Testis (tissue), 3 donors: ENCODE data around the gene ARHGAP9. TPM values are rescaled to one million over a fixed set of nuclear protein-coding genes. Genes with fewer than 3 reads are reported as not detected.
"Not testable (repeated sequence)": the region's sequence is repeated elsewhere in the genome, so short reads cannot be mapped to it uniquely, and the experiment has no call there.

Experiments used
- DNase-seq: peaks from one replicate; pipeline ENCODE4 v3.0.0-alpha.2; 2019
- H3K27ac ChIP-seq, 2 donors: fragments of 200-600 bp; sonication (generic); one replicate each; pipeline ENCODE4 v1.5.1; 2019
- H3K27me3 ChIP-seq: fragments of 200-600 bp; sonication (generic); one replicate; pipeline ENCODE4 v1.5.1; 2019
- H3K36me3 ChIP-seq: fragments of 200-600 bp; sonication (generic); one replicate; pipeline ENCODE4 v1.5.1; 2017; ENCODE audit warnings: low read depth; ENCODE audit errors: missing control alignments
- H3K4me1 ChIP-seq: fragments of 200-600 bp; sonication (generic); one replicate; pipeline ENCODE4 v1.5.1; 2019
- H3K4me3 ChIP-seq, 2 donors: fragments of 200-600 bp; sonication (generic); one replicate each; pipeline ENCODE4 v1.5.1; 2017 to 2019
- H3K9me3 ChIP-seq: fragments of 200-600 bp; sonication (generic); one replicate; pipeline ENCODE4 v1.5.1; 2017
- POLR2A ChIP-seq: fragments of 450-650 bp; IDR thresholded peaks from one replicate; pipeline ENCODE4 v1.6.1; 2017; ENCODE audit warnings: antibody characterized with exemption, mild to moderate bottlenecking, moderate library complexity
- WGBS, 2 donors: methylation state at CpG; one replicate each; pipeline ENCODE4 v1.1.5; 2018; 5-methylcytosine and 5-hydroxymethylcytosine counted together
- intact Hi-C: fragments of 100-400 bp; cut with DNase I; formaldehyde crosslinking; loops from one replicate; pipeline ENCODE4 v1.15.1; 2023; ENCODE audit warnings: low total_unique reads
- polyA plus RNA-seq: library from polyadenylated mRNA; stranded (reverse); fragments of 350-450 nt; fragmentation: Illumina TruSeq; extraction: RNeasy Lipid Tissue Mini Kit (QIAGEN cat#74804); gene quantifications from one replicate; pipeline ENCODE4 v1.2.3, GENCODE V29; 2014; ENCODE audit warnings: low read depth, low replicate concordance; ENCODE audit not compliant: insufficient read depth
- total RNA-seq, 2 donors: library from RNA; depleted of rRNA; stranded (reverse); fragments of >200 nt; gene quantifications; one replicate each; pipeline ENCODE4 v1.2.3, GENCODE V29; 2016
- TF ChIP-seq, protein P1 (sequence below), 3 experiments: fragments of 450-650 bp in 2 of 3; fragments of 200-600 bp in 1 of 3; sonication (generic) in 1 of 3; IDR thresholded peaks; one replicate each; pipeline ENCODE4 v1.5.1; 2016 to 2019; ENCODE audit warnings: antibody characterized with exemption in 3 of 3, mild to moderate bottlenecking in 2 of 3, moderate library complexity in 1 of 3

ARHGAP9 gene
- total and polyA plus RNA-seq, 3 donors from 2014 or later: 24.8 to 111 (median 29.2) TPM

- H3K27ac ChIP-seq: no peak overlapping the region
- no peak for DNase-seq
- no peaks in the 10 kb centered on the region for H3K27me3 ChIP-seq
- no peak overlapping the region for H3K4me3 ChIP-seq
- intact Hi-C loops: no loop called here
- H3K9me3 ChIP-seq: no peaks in the 10 kb centered on the region
- H3K4me1 ChIP-seq: peaks cover 24% of the 10 kb centered on the region
- H3K36me3 ChIP-seq: no peaks in the 10 kb centered on the region
- WGBS, 2 donors: 87 to 91% methylated on average over 11 of the region's 11 CpGs
- TF ChIP-seq POLR2A: no peak
- TF ChIP-seq, protein P1, sequence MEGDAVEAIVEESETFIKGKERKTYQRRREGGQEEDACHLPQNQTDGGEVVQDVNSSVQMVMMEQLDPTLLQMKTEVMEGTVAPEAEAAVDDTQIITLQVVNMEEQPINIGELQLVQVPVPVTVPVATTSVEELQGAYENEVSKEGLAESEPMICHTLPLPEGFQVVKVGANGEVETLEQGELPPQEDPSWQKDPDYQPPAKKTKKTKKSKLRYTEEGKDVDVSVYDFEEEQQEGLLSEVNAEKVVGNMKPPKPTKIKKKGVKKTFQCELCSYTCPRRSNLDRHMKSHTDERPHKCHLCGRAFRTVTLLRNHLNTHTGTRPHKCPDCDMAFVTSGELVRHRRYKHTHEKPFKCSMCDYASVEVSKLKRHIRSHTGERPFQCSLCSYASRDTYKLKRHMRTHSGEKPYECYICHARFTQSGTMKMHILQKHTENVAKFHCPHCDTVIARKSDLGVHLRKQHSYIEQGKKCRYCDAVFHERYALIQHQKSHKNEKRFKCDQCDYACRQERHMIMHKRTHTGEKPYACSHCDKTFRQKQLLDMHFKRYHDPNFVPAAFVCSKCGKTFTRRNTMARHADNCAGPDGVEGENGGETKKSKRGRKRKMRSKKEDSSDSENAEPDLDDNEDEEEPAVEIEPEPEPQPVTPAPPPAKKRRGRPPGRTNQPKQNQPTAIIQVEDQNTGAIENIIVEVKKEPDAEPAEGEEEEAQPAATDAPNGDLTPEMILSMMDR (IDR thresholded peaks at IDR 0.05): no peak
Observed at GRCh38 chr12:57516617-57517153, 37.0 kb upstream of the ARHGAP9 start.

DNA sequence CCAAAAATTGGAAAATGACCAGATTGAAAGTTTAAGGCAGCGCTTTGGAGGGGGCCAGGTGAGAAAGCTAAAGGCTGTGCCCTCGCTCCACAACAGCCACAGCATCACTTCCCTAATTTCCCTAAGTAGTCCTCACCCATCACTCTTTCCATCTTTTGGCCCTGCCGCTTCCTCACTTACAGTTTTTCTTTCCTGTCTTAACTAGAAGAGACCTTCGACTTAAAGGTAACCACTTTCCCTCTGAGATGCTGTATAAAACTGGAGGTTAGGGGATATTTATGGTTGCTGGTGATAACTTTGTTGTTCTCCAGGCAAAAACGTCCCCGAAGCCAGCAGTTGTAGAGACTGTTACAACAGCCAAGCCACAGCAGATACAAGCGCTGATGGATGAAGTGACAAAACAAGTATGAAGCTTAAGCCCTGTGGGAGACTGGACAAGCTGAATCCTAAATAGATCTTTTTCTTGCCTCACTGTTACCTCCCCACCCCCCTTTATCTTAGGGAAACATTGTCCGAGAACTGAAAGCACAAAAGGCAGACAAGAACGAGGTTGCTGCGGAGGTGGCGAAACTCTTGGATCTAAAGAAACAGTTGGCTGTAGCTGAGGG, 36.4 kb upstream of the ARHGAP9 start:
- WGBS, 2 donors: 82 to 83% methylated on average over 11 of the region's 11 CpGs
- H3K27ac ChIP-seq: no peak overlapping the region
- TF ChIP-seq, protein P1 (IDR thresholded peaks at IDR 0.05): no peak
- no peak for TF ChIP-seq POLR2A
- no peaks in the 10 kb centered on the region for H3K27me3 ChIP-seq
- intact Hi-C loops: no loop called here
- H3K9me3 ChIP-seq: no peaks in the 10 kb centered on the region
- no peak for DNase-seq
- no peak overlapping the region for H3K4me3 ChIP-seq
- no peaks in the 10 kb centered on the region for H3K36me3 ChIP-seq
- peaks cover 17% of the 10 kb centered on the region for H3K4me1 ChIP-seq

- intact Hi-C loops: no loop called here
- no peak for DNase-seq
- Histone ChIP-seq H3K4me1 (peaks cover 17% of the 10 kb centered on the region), H3K4me3 (no peak overlapping the region), H3K27me3 (no peaks in the 10 kb centered on the region), H3K9me3 (no peaks in the 10 kb centered on the region), H3K27ac (no peak overlapping the region), H3K36me3 (no peaks in the 10 kb centered on the region)
- TF ChIP-seq POLR2A: no peak
- TF ChIP-seq, protein P1 (IDR thresholded peaks at IDR 0.05): no peak
- 53 to 71% methylated on average over 3 of the region's 3 CpGs for WGBS, 2 donors
Observed at GRCh38 chr12:57515408-57515933, 35.8 kb upstream of the ARHGAP9 start.

- DNase-seq: no peak
- no peaks in the 10 kb centered on the region for H3K27me3 ChIP-seq
- TF ChIP-seq, protein P1 (IDR thresholded peaks at IDR 0.05): no peak
- TF ChIP-seq POLR2A: no peak
- peaks cover 17% of the 10 kb centered on the region for H3K4me1 ChIP-seq
- H3K9me3 ChIP-seq: no peaks in the 10 kb centered on the region
- 93 to 98% methylated on average over 8 to 9 of the region's 9 CpGs for WGBS, 2 donors
- H3K36me3 ChIP-seq: no peaks in the 10 kb centered on the region
- no peak overlapping the region for H3K4me3 ChIP-seq
- intact Hi-C loops: no loop called here
- no peak overlapping the region for H3K27ac ChIP-seq
Observed at GRCh38 chr12:57514720-57515407, 35.2 kb upstream of the ARHGAP9 start.

DNA sequence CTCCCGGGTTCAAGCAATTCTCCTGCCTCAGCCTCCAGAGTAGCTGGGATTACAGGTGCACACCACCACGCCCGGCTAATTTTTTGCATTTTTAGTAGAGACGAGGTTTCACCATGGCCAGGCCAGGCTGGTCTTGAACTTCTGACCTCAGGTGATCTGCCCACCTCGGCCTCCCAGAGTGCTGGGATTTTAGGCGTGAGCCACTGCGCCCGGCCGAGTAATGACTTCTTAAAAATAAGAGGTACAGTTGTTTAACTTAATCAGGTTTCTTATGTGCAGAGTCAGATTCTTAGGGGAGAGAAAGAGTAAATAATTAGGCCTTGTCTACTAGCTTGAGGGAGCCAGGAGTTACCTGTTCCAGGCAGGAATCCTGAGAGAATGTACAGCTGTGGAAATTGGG, 34.6 kb upstream of the ARHGAP9 start:
- DNase-seq, H3K27me3 ChIP-seq, H3K27ac ChIP-seq, H3K4me3 ChIP-seq, H3K36me3 ChIP-seq, intact Hi-C loops, H3K9me3 ChIP-seq: not testable (repeated sequence)
- peaks cover 17% of the 10 kb centered on the region for H3K4me1 ChIP-seq
- 94% methylated on average over 9 of the region's 9 CpGs for WGBS, 2 donors

DNA sequence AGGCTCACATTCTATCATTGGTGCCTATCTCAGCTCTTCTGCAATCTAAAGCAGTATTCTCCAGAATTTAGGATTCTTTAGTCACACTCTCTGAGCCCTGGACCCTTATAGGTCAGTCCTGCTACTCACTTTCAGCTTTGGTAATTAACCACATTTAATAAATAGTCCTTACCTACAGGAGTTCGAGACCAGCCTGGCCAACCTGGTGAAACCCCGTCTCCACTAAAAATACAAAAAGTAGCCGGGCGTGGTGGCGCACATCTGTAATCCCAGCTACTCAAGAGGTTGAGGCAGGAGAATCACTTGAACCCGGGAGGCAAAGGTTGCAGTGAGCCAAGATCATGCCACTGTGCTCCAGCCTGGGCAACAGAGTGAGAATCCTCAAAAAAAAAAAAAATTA, 34.0 kb upstream of the ARHGAP9 start:
- H3K36me3 ChIP-seq, intact Hi-C loops, H3K27ac ChIP-seq: not testable (repeated sequence)

More for the DNA sequence above, 34.0 kb upstream of the ARHGAP9 start:
- not testable (repeated sequence) for H3K9me3 ChIP-seq, H3K4me3 ChIP-seq, H3K27me3 ChIP-seq, DNase-seq
- H3K4me1 ChIP-seq: peaks cover 15% of the 10 kb centered on the region
- 88 to 92% methylated on average over 6 of the region's 6 CpGs for WGBS, 2 donors
